HG02981 (cell line): Measurements from ENCODE around the gene RIT2.

ENCODE experiments used
- ATAC-seq: cut with Tn5 transposase; IDR thresholded peaks from one replicate; pipeline ENCODE4 v1.9.1; 2021; ENCODE audit warnings: mild to moderate bottlenecking, moderate library complexity; ENCODE audit not compliant: unreplicated experiment

The RIT2 gene

DNA sequence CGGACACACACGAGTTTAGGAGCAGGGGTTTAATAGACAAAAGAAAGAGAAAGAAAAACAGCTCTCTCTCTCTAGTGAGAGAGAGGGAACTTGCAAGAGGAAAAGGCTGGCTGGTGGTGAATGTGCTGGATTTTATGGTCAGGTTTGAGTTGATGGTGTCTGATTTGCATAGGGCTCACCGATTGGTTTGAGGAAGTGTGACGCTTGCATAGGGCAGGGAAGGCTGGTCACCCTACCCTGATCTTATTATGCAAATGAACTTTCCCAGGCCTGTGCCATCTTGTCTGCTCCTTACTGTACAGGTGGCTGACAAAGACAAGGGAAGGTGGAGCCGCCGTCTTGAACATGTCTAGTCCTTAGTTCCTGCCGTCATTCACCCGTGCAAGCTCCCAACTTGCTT lies 408.9 kb downstream of the RIT2 start:
- no peak for ATAC-seq

DNA sequence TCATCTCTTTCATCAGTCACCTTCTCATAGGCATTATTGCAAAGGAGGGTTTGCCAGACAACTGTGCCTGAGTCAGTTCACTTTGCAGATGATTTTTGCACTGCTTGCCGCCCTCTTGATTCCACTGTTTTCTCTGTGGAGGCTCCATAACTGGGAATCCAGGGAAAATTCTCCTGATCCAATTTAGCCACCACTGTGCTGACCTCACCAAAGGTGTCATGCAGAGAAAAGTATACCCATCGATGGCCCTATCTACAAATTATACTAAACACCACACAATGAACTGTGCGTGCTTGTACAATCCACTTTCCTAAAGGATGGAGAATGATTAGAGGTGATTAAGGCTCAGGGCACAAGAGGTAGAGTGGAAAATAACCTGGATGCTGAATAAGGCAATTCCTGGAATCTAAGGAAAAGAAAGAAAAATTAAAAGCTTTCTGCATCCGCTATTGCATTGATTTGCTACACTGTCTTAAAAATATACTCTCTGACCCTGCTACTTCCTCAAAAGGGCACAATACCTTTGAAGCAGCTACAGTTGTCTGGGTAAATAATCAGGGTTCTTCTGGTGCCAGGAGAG lies 409.4 kb downstream of the RIT2 start:
- ATAC-seq, result no peak
